ENCODE data around the gene PSD4. TPM values are rescaled to one million over a fixed set of nuclear protein-coding genes. Genes with fewer than 3 reads are reported as not detected.
A peak's percentile ranks its signal among the peaks of the same experiment; 100 is the strongest.

Gene PSD4
- total RNA-seq, 1 experiment from 2014 or later: 9.6 TPM

GRCh38 chr2:113197347-113198047 is 23.7 kb downstream of the PSD4 start:
- Mint-ChIP-seq H3K4me1 (ENCODE audit: insufficient read depth, unreplicated experiment) (no peaks in the 10 kb centered on the region), H3K27ac (ENCODE audit: low read depth, unreplicated experiment) (no peak overlapping the region), H3K4me3 (ENCODE audit: unreplicated experiment) (peak overlapping the region; percentile 15), H3K36me3 (ENCODE audit: insufficient read depth, unreplicated experiment) (peaks cover 9% of the 10 kb centered on the region), H3K9me3 (ENCODE audit: unreplicated experiment) (no peaks in the 10 kb centered on the region), H3K27me3 (ENCODE audit: insufficient read depth, unreplicated experiment) (no peaks in the 10 kb centered on the region)
- DNase-seq (ENCODE audit: unreplicated experiment): no peak
- no peak for TF ChIP-seq CTCF (IDR thresholded peaks at IDR 0.05; ENCODE audit: unreplicated experiment)
- ChIA-PET CTCF (interaction anchor here (0.6 to 19.2 kb wide), 12 partner anchors 19 to 193 kb away, joined by 3 to 505 read pairs (median 12); no protein-coding TSS in a partner anchor), POLR2A (interaction anchor here (1.0 to 5.3 kb wide), 5 partner anchors 14 to 118 kb away, joined by 3 to 75 read pairs (median 13); no protein-coding TSS in a partner anchor)
- no TSS peak for BruUV-seq (replicated peaks)
- intact Hi-C loops (cut with micrococcal nuclease): no loop called here

DNA sequence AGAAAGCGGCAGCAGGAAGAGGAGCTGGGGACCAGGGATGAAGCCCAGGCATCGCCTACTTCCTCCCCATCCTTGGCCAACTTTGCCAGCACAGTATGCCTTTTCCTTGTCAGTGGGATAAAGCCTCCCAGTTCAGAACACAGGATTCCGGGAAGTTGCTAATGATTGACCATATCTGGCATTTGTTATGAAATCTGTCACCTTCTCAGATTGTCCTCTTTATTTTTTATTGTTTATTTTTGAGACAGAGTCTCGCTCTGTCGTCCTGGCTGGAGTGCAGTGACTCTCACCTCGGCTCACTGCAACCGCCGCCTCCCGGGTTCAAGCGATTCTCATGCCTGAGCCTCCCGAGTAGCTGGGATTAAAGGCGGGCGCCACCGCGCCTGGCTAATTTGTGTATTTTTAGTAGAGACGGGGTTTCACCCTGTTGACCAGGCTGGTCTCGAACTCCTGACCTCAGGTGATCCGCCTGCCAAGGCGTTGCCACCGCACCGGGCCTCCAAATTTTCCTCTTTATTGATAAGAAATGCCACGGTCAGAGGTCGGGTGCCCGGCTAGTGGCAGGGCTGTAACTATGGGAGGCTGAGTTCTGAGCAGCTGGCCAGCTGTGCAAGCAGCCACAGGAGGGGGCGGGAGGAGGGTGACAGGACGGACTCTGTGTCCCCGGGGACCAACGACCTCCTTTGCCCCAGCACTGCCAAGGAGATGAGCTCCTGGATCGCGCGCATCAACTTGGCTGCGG is 24.4 kb downstream of the PSD4 start:
- ChIA-PET CTCF (interaction anchor here (0.6 to 19.2 kb wide), 37 partner anchors 8 to 457 kb away, joined by 3 to 505 read pairs (median 5); no protein-coding TSS in a partner anchor), POLR2A (interaction anchor here (0.6 to 5.3 kb wide), 21 partner anchors 13 to 945 kb away, joined by 3 to 75 read pairs (median 4); no protein-coding TSS in a partner anchor)
- Mint-ChIP-seq H3K36me3 (ENCODE audit: insufficient read depth, unreplicated experiment) (peaks cover 10% of the 10 kb centered on the region), H3K4me3 (ENCODE audit: unreplicated experiment) (peak overlapping the region; percentile 76), H3K4me1 (ENCODE audit: insufficient read depth, unreplicated experiment) (no peaks in the 10 kb centered on the region), H3K27me3 (ENCODE audit: insufficient read depth, unreplicated experiment) (no peaks in the 10 kb centered on the region), H3K9me3 (ENCODE audit: unreplicated experiment) (no peaks in the 10 kb centered on the region), H3K27ac (ENCODE audit: low read depth, unreplicated experiment) (no peak overlapping the region)
- no TSS peak for BruUV-seq (replicated peaks)
- no peak for TF ChIP-seq CTCF (IDR thresholded peaks at IDR 0.05; ENCODE audit: unreplicated experiment)
- no peak for DNase-seq (ENCODE audit: unreplicated experiment)
- intact Hi-C loops (cut with micrococcal nuclease): no loop called here

- intact Hi-C loops (cut with micrococcal nuclease): loop anchor here (1.0 kb wide), 3 partner anchors 61 to 119 kb away; no protein-coding TSS in a partner anchor
- peak; percentile 94 for TF ChIP-seq CTCF (IDR thresholded peaks at IDR 0.05; ENCODE audit: unreplicated experiment)
- BruUV-seq (replicated peaks): no TSS peak
- H3K4me1 Mint-ChIP-seq (ENCODE audit: insufficient read depth, unreplicated experiment): peaks cover 3% of the 10 kb centered on the region
- peak overlapping the region; percentile 85 for H3K27ac Mint-ChIP-seq (ENCODE audit: low read depth, unreplicated experiment)
- ChIA-PET CTCF (interaction anchor here (0.6 to 19.2 kb wide), 45 partner anchors 8 to 457 kb away, joined by 3 to 505 read pairs (median 4); no protein-coding TSS in a partner anchor), POLR2A (interaction anchor here (0.6 to 5.3 kb wide), 27 partner anchors 12 to 946 kb away, joined by 3 to 75 read pairs (median 3); no protein-coding TSS in a partner anchor)
- peak; percentile 80 for DNase-seq (ENCODE audit: unreplicated experiment)
- H3K27me3 Mint-ChIP-seq (ENCODE audit: insufficient read depth, unreplicated experiment): no peaks in the 10 kb centered on the region
- peaks cover 9% of the 10 kb centered on the region for H3K36me3 Mint-ChIP-seq (ENCODE audit: insufficient read depth, unreplicated experiment)
- H3K4me3 Mint-ChIP-seq (ENCODE audit: unreplicated experiment): peak overlapping the region; percentile 76
- no peaks in the 10 kb centered on the region for H3K9me3 Mint-ChIP-seq (ENCODE audit: unreplicated experiment)
Observed at GRCh38 chr2:113198790-113199612, 25.2 kb downstream of the PSD4 start.
